Fibroblast of lung (primary cell): Measurements from ENCODE around the gene AATF. TPM values are rescaled to one million over a fixed set of nuclear protein-coding genes. Genes with fewer than 3 reads are reported as not detected.

ENCODE experiments used
- DNase-seq, 2 donors: peaks; one replicate each; pipeline versions ENCODE4 v3.0.0 to v3.0.0-alpha.2; 2010; ENCODE audit warnings: low read depth in 2 of 2
- H2AFZ ChIP-seq: 2 replicates; pipeline ENCODE4 v1.5.1; 2012; ENCODE audit warnings: low read length, control low read depth, inconsistent platforms
- H3K27ac ChIP-seq: 2 replicates; pipeline ENCODE4 v1.5.1; 2011; ENCODE audit warnings: low read length, control low read depth; ENCODE audit not compliant: insufficient read depth
- H3K27me3 ChIP-seq: 2 replicates; pipeline ENCODE4 v1.5.1; 2011; ENCODE audit warnings: mild to moderate bottlenecking, low read length; ENCODE audit not compliant: control insufficient read depth, insufficient read depth
- H3K36me3 ChIP-seq: 2 replicates; pipeline ENCODE4 v1.5.1; 2011; ENCODE audit warnings: low read length; ENCODE audit not compliant: control insufficient read depth, insufficient read depth
- H3K4me1 ChIP-seq: 2 replicates; pipeline ENCODE4 v1.5.1; 2011; ENCODE audit warnings: low read length; ENCODE audit not compliant: control insufficient read depth, insufficient read depth; ENCODE audit errors: extremely low read depth
- H3K4me2 ChIP-seq: 2 replicates; pipeline ENCODE4 v1.5.1; 2011; ENCODE audit warnings: low read length, control low read depth; ENCODE audit not compliant: insufficient read depth; ENCODE audit errors: extremely low read depth
- H3K4me3 ChIP-seq, 4 experiments: fragments of 200-600 bp in 1 of 4; sonication (generic) in 1 of 4; replicated peaks in 1 of 4; 2 replicates each; pipeline ENCODE4 v1.5.1; 2011 to 2016; ENCODE audit warnings: low read length in 4 of 4, low read depth in 3 of 4, mild to moderate bottlenecking in 3 of 4, control low read depth in 2 of 4, inconsistent platforms in 1 of 4, mixed read lengths in 1 of 4; ENCODE audit not compliant: insufficient read depth in 1 of 4; ENCODE audit errors: control extremely low read depth in 1 of 4
- H3K79me2 ChIP-seq: 2 replicates; pipeline ENCODE4 v1.5.1; 2012; ENCODE audit warnings: mild to moderate bottlenecking, low read length, inconsistent platforms; ENCODE audit not compliant: control insufficient read depth, insufficient read depth
- H3K9ac ChIP-seq: 2 replicates; pipeline ENCODE4 v1.5.1; 2011; ENCODE audit warnings: mild to moderate bottlenecking, low read length, control low read depth; ENCODE audit not compliant: insufficient read depth
- H3K9me3 ChIP-seq: 2 replicates; pipeline ENCODE4 v1.5.1; 2012; ENCODE audit warnings: low read depth, low read length; ENCODE audit not compliant: control insufficient read depth, insufficient read depth
- H4K20me1 ChIP-seq: 2 replicates; pipeline ENCODE4 v1.5.1; 2011; ENCODE audit warnings: low read length; ENCODE audit not compliant: control insufficient read depth, insufficient read depth; ENCODE audit errors: extremely low read depth
- EZH2 ChIP-seq: IDR thresholded peaks from 2 replicates; pipeline ENCODE4 v1.5.1; 2012; ENCODE audit warnings: low read length, control low read depth, mild to moderate bottlenecking; ENCODE audit errors: missing control alignments
- polyA plus RNA-seq, 2 donors: library from polyadenylated mRNA; depleted of rRNA in 1 of 2; stranded (reverse) in 1 of 2; unstranded in 1 of 2; fragments of >200 nt; gene quantifications; 2 replicates each; pipeline ENCODE4 v1.2.1, GENCODE V29; 2011 to 2012; ENCODE audit warnings: missing spikeins in 1 of 2
- total RNA-seq: library from RNA; depleted of rRNA; stranded (reverse); fragments of >200 nt; gene quantifications from 2 replicates; pipeline ENCODE4 v1.2.1, GENCODE V29; 2014
- TF ChIP-seq, protein P1 (sequence below), 2 donors: IDR thresholded peaks in 1 of 2; conservative IDR thresholded peaks in 1 of 2; 1 replicate in 1 of 2; 2 replicates in 1 of 2; pipeline ENCODE4 v1.5.1; 2011 to 2012; ENCODE audit warnings: low read length in 2 of 2, control low read depth in 1 of 2, inconsistent platforms in 1 of 2, low read depth in 1 of 2, mild to moderate bottlenecking in 1 of 2

AATF gene
- total and polyA plus RNA-seq, 2 donors (not counting 1 experiment from before 2014, with no cell fraction given): 11.9 to 30.7 TPM

- no peaks in the 10 kb centered on the region for H3K36me3 ChIP-seq
- H3K4me3 ChIP-seq: no peak overlapping the region
- no peak overlapping the region for H3K4me2 ChIP-seq
- no peak overlapping the region for H3K9ac ChIP-seq
- no peak overlapping the region for H2AFZ ChIP-seq
- peaks cover 6% of the 10 kb centered on the region for H3K4me1 ChIP-seq
- no peak overlapping the region for H3K27ac ChIP-seq
- no peaks in the 10 kb centered on the region for H4K20me1 ChIP-seq
- peaks cover 11% of the 10 kb centered on the region for H3K27me3 ChIP-seq
- no peaks in the 10 kb centered on the region for H3K79me2 ChIP-seq
- no peaks in the 10 kb centered on the region for H3K9me3 ChIP-seq
- TF ChIP-seq, protein P1, sequence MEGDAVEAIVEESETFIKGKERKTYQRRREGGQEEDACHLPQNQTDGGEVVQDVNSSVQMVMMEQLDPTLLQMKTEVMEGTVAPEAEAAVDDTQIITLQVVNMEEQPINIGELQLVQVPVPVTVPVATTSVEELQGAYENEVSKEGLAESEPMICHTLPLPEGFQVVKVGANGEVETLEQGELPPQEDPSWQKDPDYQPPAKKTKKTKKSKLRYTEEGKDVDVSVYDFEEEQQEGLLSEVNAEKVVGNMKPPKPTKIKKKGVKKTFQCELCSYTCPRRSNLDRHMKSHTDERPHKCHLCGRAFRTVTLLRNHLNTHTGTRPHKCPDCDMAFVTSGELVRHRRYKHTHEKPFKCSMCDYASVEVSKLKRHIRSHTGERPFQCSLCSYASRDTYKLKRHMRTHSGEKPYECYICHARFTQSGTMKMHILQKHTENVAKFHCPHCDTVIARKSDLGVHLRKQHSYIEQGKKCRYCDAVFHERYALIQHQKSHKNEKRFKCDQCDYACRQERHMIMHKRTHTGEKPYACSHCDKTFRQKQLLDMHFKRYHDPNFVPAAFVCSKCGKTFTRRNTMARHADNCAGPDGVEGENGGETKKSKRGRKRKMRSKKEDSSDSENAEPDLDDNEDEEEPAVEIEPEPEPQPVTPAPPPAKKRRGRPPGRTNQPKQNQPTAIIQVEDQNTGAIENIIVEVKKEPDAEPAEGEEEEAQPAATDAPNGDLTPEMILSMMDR (conservative IDR thresholded peaks at IDR 0.05 in 1 of 2, IDR thresholded peaks at IDR 0.05 in 1 of 2; ENCODE audit: low read depth in 1 of 2, low read length in 2 of 2): no peak
- no peak for TF ChIP-seq EZH2
- DNase-seq: no peak
Observed at GRCh38 chr17:37066322-37067255, 117.8 kb downstream of the AATF start.

GRCh38 chr17:37067555-37068111 lies 118.9 kb downstream of the AATF start:
- no peak overlapping the region for H3K9ac ChIP-seq
- H3K79me2 ChIP-seq: no peaks in the 10 kb centered on the region
- peaks cover 6% of the 10 kb centered on the region for H3K4me1 ChIP-seq
- H2AFZ ChIP-seq: no peak overlapping the region
- H3K9me3 ChIP-seq: no peaks in the 10 kb centered on the region
- TF ChIP-seq, protein P1 (conservative IDR thresholded peaks at IDR 0.05 in 1 of 2, IDR thresholded peaks at IDR 0.05 in 1 of 2; ENCODE audit: low read depth in 1 of 2, low read length in 2 of 2): no peak
- TF ChIP-seq EZH2: no peak
- peak overlapping the region; percentile 41 for H3K4me2 ChIP-seq
- H3K4me3 ChIP-seq: no peak overlapping the region
- peak; percentile 71 to 72 for DNase-seq
- H3K27me3 ChIP-seq: peaks cover 11% of the 10 kb centered on the region
- H4K20me1 ChIP-seq: no peaks in the 10 kb centered on the region
- no peaks in the 10 kb centered on the region for H3K36me3 ChIP-seq
- no peak overlapping the region for H3K27ac ChIP-seq

GRCh38 chr17:37068266-37068665 lies 119.5 kb downstream of the AATF start:
- Histone ChIP-seq H3K4me3 (peak overlapping the region in 1 of 4 experiments; percentile 28), H3K36me3 (no peaks in the 10 kb centered on the region), H3K27me3 (peaks cover 11% of the 10 kb centered on the region), H3K79me2 (no peaks in the 10 kb centered on the region), H3K9me3 (no peaks in the 10 kb centered on the region), H2AFZ (no peak overlapping the region), H3K9ac (no peak overlapping the region), H4K20me1 (no peaks in the 10 kb centered on the region), H3K4me1 (peaks cover 6% of the 10 kb centered on the region), H3K4me2 (peak overlapping the region; percentile 41), H3K27ac (no peak overlapping the region)
- DNase-seq: peak in 1 of 2 donors; percentile 67
- TF ChIP-seq EZH2: no peak
- TF ChIP-seq, protein P1 (conservative IDR thresholded peaks at IDR 0.05 in 1 of 2, IDR thresholded peaks at IDR 0.05 in 1 of 2; ENCODE audit: low read depth in 1 of 2, low read length in 2 of 2): no peak
